Sigmoid colon (tissue), 7 donors: Measurements from ENCODE around the gene SEPTIN8. TPM values are rescaled to one million over a fixed set of nuclear protein-coding genes. Genes with fewer than 3 reads are reported as not detected.

Source experiments
- DNase-seq: peaks from one replicate; pipeline ENCODE4 v3.0.0-alpha.2; 2019
- H3K27ac ChIP-seq, 4 donors: fragments of 200-600 bp; sonication (generic); one replicate each; pipeline ENCODE4 v1.5.1; 2016 to 2019; ENCODE audit warnings: mild to moderate bottlenecking in 1 of 4
- H3K27me3 ChIP-seq, 3 donors: fragments of 200-600 bp; sonication (generic); one replicate each; pipeline ENCODE4 v1.5.1; 2019; ENCODE audit warnings: mild to moderate bottlenecking in 1 of 3
- H3K36me3 ChIP-seq, 4 donors: fragments of 200-600 bp; sonication (generic); one replicate each; pipeline ENCODE4 v1.5.1; 2016 to 2019
- H3K4me1 ChIP-seq, 4 donors: fragments of 200-600 bp; sonication (generic); one replicate each; pipeline ENCODE4 v1.5.1; 2017 to 2019
- H3K4me3 ChIP-seq, 4 donors: fragments of 200-600 bp; sonication (generic); one replicate each; pipeline ENCODE4 v1.5.1; 2017 to 2019; ENCODE audit warnings: mild to moderate bottlenecking in 2 of 4, moderate library complexity in 1 of 4
- H3K9me3 ChIP-seq, 4 donors: fragments of 200-600 bp in 3 of 4; sonication (generic) in 3 of 4; one replicate each; pipeline versions ENCODE4 v1.5.1 to v1.6.1; 2013 to 2019
- CTCF ChIP-seq, 4 experiments: fragments of 450-650 bp in 3 of 4; fragments of 200-600 bp in 1 of 4; IDR thresholded peaks; one replicate each; pipeline ENCODE4 v1.5.1; 2016 to 2019; ENCODE audit warnings: antibody characterized with exemption in 4 of 4, mild to moderate bottlenecking in 3 of 4, moderate library complexity in 2 of 4
- EP300 ChIP-seq, 4 donors: sonication (generic); formaldehyde crosslinking; IDR thresholded peaks; one replicate each; pipeline ENCODE4 v1.6.1; 2017; ENCODE audit warnings: antibody characterized with exemption in 4 of 4
- POLR2A ChIP-seq, 2 donors: fragments of 450-650 bp; IDR thresholded peaks; one replicate each; pipeline ENCODE4 v1.6.1; 2016; ENCODE audit warnings: antibody characterized with exemption in 2 of 2, mild to moderate bottlenecking in 2 of 2, moderate library complexity in 2 of 2
- POLR2AphosphoS5 ChIP-seq, 4 donors: sonication (generic); formaldehyde crosslinking; IDR thresholded peaks; one replicate each; pipeline ENCODE4 v1.6.1; 2017; ENCODE audit warnings: antibody characterized with exemption in 4 of 4
- WGBS, 2 donors: extraction: QIAGEN DNeasy Blood & Tissue Kit; methylation state at CpG; one replicate each; pipeline ENCODE4 v1.1.7; 2013; 5-methylcytosine and 5-hydroxymethylcytosine counted together
- intact Hi-C: fragments of 100-400 bp; cut with DNase I; formaldehyde crosslinking; loops from one replicate; pipeline ENCODE4 v1.15.1; 2023
- polyA plus RNA-seq, 3 donors: library from polyadenylated mRNA; stranded (reverse); fragments of 200-250 nt; gene quantifications; one replicate each; pipeline ENCODE4 v1.2.3, GENCODE V29; 2013
- total RNA-seq, 4 donors: library from RNA; depleted of rRNA; stranded (reverse); fragments of >200 nt; gene quantifications; one replicate each; pipeline ENCODE4 v1.1.0, GENCODE V29; 2016
- donor health status: healthy with polysubstance abuse.
- donor health status: Bipolar disorder and iron deficiency.
- donor health status: healthy.

The SEPTIN8 gene
- total and polyA plus RNA-seq, 7 donors, result 19.2 to 38.0 (median 30.7) TPM

GRCh38 chr5:132760601-132761317, 16.3 kb downstream of the SEPTIN8 start:
- DNase-seq, result no peak
- H3K4me1 ChIP-seq, result no peaks in the 10 kb centered on the region
- no peak overlapping the region for H3K4me3 ChIP-seq
- no peaks in the 10 kb centered on the region for H3K9me3 ChIP-seq
- H3K27me3 ChIP-seq, result no peaks in the 10 kb centered on the region
- H3K27ac ChIP-seq, result no peak overlapping the region
- WGBS, 2 donors, result 94 to 96% methylated on average over 21 of the region's 21 CpGs
- TF ChIP-seq POLR2AphosphoS5 (IDR thresholded peaks at IDR 0.05) (no peak), POLR2A (IDR thresholded peaks at IDR 0.05) (no peak), EP300 (IDR thresholded peaks at IDR 0.05) (no peak), CTCF (IDR thresholded peaks at IDR 0.05) (no peak)
- peaks cover 6 to 83% (median 32%) of the 10 kb centered on the region in 4 donors for H3K36me3 ChIP-seq
- intact Hi-C loops, result no loop called here

- DNase-seq, result no peak
- Histone ChIP-seq H3K9me3 (no peaks in the 10 kb centered on the region), H3K4me1 (no peaks in the 10 kb centered on the region), H3K27me3 (no peaks in the 10 kb centered on the region), H3K4me3 (no peak overlapping the region), H3K27ac (no peak overlapping the region), H3K36me3 (peaks cover 6 to 80% (median 32%) of the 10 kb centered on the region in 4 donors)
- TF ChIP-seq POLR2AphosphoS5 (IDR thresholded peaks at IDR 0.05) (no peak), EP300 (IDR thresholded peaks at IDR 0.05) (no peak), CTCF (IDR thresholded peaks at IDR 0.05) (no peak), POLR2A (IDR thresholded peaks at IDR 0.05) (no peak)
- intact Hi-C loops, result no loop called here
- 96 to 97% methylated on average over 12 of the region's 12 CpGs for WGBS, 2 donors
These were observed 17.0 kb downstream of the SEPTIN8 start for GRCh38 chr5:132760049-132760420.

- Histone ChIP-seq H3K27me3 (no peaks in the 10 kb centered on the region), H3K4me3 (no peak overlapping the region), H3K9me3 (no peaks in the 10 kb centered on the region), H3K27ac (no peak overlapping the region), H3K36me3 (peaks cover 5 to 73% (median 28%) of the 10 kb centered on the region in 4 donors), H3K4me1 (no peaks in the 10 kb centered on the region)
- 87 to 89% methylated on average over 13 of the region's 13 CpGs for WGBS, 2 donors
- DNase-seq, result no peak
- intact Hi-C loops, result no loop called here
- no peak for TF ChIP-seq CTCF (IDR thresholded peaks at IDR 0.05)
- TF ChIP-seq EP300 (IDR thresholded peaks at IDR 0.05), result no peak
- TF ChIP-seq POLR2A (IDR thresholded peaks at IDR 0.05), result no peak
- no peak for TF ChIP-seq POLR2AphosphoS5 (IDR thresholded peaks at IDR 0.05)
These were observed 17.7 kb downstream of the SEPTIN8 start for GRCh38 chr5:132759114-132760048.

GRCh38 chr5:132758451-132758850, 18.6 kb downstream of the SEPTIN8 start:
- Histone ChIP-seq H3K9me3 (no peaks in the 10 kb centered on the region), H3K4me3 (no peak overlapping the region), H3K4me1 (no peaks in the 10 kb centered on the region), H3K27ac (no peak overlapping the region), H3K36me3 (peaks cover 0 to 64% (median 21%) of the 10 kb centered on the region in 4 donors), H3K27me3 (no peaks in the 10 kb centered on the region)
- no peak for TF ChIP-seq POLR2AphosphoS5 (IDR thresholded peaks at IDR 0.05)
- TF ChIP-seq CTCF (IDR thresholded peaks at IDR 0.05), result no peak
- no peak for TF ChIP-seq EP300 (IDR thresholded peaks at IDR 0.05)
- TF ChIP-seq POLR2A (IDR thresholded peaks at IDR 0.05), result no peak
- DNase-seq, result no peak
- WGBS, 2 donors, result 64 to 83% methylated on average over 13 of the region's 13 CpGs
- intact Hi-C loops, result no loop called here
